IPS-18c (cell line): ENCODE results near the gene IGIP.

Experiments
- H3K4me3 ChIP-seq: 2 replicates; pipeline ENCODE4 v1.7.0; 2013; ENCODE audit warnings: low read depth, mild to moderate bottlenecking, low read length, moderate library complexity; ENCODE audit not compliant: insufficient read depth
- H3K9me3 ChIP-seq: one replicate; pipeline ENCODE4 v1.6.1; 2013; ENCODE audit warnings: mild to moderate bottlenecking, low read length, moderate library complexity; ENCODE audit not compliant: control insufficient read depth, insufficient read depth

The IGIP gene

DNA sequence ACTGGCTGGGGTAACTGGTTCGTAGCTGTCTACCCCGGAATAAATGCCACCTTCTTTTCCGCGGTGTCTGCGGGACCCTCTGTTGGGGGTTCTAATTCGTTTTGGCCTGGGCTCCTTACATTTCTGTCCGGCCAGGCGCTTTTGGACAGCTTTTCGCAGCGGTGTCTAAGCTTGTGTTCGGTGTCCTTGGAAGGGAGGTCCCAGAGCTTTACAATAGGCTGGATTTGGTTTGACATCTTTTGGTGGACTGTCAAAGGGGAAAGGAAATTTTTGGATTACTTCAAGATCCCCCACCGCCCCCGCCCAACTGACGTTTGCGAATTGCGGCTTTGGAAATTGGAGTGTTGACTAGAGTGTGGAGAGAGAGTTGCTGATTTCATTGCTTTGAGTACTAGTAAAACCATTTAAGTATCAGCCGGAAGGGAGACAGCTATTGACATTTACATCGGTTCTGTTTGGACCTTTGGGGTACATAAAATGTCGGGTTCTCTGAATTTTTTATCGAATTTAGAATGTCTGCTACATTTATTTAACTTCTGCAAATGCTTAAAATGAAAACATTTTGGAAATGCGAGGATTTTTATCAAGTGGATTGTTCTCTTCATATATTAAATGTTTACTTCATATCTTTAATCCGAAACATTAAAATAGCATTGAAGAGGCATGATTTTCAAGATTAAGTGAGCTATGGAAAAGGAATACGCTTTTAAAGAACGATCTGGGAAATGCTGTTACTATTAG is 16.5 kb upstream of the IGIP start:
- no peaks in the 10 kb centered on the region for H3K9me3 ChIP-seq
- H3K4me3 ChIP-seq = peak overlapping the region; percentile 86

DNA sequence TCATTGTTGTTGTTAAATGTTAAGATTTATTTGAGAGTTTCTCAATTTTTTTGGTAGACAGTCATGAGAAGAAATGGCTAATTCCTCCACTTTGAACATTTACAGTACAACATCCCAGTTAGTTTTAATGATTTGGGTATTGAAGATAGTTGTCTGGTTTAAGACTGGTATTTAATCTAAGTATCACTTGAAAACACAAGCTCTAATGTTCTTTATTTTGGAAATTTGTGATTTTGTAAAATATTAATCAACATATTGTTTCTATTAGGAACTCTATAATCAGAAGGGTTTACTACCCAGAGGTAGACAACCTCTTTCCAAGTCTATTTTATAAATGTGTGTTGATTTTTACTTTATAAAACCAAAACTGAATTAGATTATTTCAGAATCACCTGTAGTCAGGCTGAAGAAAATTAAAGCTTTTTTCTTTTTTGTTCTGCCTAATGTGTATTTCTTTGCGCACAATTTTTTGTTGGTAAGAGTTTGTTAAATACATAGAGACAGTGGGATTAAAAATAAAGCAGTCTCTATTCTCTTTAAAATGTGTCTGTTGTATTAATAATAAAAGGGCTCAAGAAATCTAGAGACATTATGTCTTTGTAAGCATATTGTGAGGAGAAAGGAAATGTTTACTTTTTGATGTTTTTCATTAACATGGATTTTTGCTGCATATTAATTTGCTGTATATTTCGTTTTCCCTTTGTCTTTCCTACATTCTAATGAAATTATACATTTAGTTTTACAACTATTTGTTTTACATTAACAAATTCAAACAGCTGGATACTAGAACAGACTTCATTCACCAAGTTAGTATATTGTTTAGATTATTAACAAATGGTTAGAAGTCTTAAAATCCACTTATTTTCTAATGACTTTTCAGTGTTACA is 15.7 kb upstream of the IGIP start:
- H3K9me3 ChIP-seq = no peaks in the 10 kb centered on the region
- H3K4me3 ChIP-seq = no peak overlapping the region

DNA sequence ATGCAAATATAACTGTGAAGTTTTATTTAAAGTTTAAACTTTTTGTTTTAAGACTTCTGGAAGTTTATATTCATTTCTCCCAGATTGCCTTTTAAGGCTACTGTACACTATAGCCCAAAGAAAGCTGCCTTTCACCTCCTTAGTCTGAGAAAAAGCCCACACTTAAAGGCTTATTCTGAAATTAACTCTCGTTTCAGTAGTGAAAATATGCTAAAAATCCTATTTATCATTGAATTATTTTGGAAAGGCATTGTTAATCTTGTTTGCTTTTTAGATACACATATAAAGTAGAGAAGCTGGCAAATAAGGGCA is 15.1 kb upstream of the IGIP start:
- Histone ChIP-seq H3K9me3 (no peaks in the 10 kb centered on the region), H3K4me3 (no peak overlapping the region)

DNA sequence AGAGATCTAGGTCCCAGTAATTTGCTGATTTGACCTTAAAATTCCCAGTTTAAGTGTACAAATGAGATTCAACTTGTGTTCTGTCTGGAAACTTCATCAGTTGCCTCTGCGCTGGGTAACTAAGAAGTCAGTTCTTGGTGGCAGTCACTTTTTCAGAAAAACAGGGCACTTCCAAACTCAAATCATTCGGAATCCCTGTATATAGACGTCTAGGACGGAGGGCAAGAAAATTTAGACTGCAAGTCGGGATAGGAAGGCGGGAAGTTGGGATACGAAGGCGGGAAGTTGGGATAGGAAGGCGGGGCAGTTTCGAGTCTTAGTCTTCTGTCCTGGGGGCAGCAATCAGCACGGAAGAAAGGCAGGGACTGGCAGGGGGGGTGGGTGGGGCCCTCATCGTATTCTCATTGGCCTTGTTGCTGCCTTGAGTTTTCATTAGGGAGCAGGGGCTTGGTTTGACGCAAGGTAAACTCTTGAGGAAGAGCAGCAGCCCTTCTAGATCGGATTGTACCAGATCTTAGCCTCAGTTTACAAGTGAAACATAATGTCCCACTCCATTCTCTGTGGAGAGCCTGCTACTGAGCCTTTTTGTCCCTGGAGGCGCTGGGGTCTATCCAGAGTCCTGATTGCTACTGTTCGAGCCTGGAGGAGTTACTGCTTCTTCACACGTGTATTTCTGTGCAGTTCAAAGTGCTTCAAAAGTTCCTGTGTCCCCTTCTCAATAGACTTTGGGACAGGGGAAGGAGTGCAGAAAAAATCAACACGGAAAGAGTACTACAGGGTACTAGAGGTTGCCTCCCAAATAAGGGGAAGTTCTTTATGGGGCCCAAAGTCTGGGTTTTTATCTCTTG is 14.5 kb upstream of the IGIP start:
- Histone ChIP-seq H3K4me3 (no peak overlapping the region), H3K9me3 (no peaks in the 10 kb centered on the region)

DNA sequence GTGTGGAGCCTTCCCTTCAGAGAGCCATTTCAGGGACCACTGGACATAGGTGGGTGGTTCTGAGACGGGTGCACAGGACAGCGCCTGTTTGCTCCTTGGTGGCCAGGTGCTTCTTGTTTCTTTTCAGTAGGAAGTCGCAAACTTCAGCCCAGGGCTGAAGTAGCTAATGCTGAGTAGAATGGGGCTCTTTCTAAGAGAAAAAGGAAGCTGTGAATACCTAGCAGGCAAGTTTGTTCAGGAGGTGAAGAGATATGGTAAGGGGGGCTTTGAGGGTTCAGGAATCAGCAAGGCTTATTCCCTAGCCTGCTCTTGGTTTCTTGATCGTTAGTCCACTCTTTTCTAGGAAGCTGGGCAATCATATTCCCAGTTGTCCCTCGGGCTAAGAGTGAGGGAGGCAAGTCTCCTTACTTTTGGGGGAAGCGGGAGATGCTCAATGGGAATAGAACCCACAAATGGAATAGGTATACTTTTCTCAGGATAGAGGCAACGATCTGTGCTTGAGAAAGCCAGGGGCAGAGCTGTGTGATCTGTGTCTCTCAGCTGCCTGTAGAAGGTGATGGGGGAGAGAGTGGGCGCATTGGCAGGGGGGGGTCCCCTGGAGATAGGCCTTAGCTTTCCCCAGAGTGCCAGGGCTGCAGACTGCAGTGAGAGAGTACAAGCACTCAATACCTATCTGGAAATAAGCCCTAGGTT is 13.7 kb upstream of the IGIP start:
- H3K4me3 ChIP-seq = no peak overlapping the region
- no peaks in the 10 kb centered on the region for H3K9me3 ChIP-seq

DNA sequence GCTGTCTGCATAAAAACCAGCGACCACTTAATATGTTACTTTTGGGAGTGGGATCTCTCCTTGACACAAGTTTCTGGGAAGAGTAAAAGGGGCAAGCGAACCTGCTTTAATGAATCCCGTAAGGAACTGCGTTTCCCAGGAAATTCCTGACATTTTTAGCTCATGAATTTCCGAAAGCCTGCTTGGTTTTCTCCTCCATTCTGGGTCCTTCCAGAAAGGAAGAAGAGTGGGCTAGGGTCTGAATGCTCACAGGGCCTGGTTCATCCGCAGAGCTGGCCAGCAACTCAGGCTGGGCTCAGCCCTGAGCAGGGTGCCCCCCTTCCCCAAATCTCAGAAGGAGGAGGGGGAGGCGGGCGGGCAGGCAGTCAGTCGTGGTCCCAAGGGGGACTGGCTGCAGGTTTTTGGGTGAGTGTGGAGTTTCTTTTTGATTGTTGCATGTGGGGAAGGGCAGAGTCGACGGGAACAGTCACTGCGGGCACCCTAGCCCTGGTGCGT is 13.0 kb upstream of the IGIP start:
- H3K9me3 ChIP-seq = no peaks in the 10 kb centered on the region
- H3K4me3 ChIP-seq = peak overlapping the region; percentile 72

DNA sequence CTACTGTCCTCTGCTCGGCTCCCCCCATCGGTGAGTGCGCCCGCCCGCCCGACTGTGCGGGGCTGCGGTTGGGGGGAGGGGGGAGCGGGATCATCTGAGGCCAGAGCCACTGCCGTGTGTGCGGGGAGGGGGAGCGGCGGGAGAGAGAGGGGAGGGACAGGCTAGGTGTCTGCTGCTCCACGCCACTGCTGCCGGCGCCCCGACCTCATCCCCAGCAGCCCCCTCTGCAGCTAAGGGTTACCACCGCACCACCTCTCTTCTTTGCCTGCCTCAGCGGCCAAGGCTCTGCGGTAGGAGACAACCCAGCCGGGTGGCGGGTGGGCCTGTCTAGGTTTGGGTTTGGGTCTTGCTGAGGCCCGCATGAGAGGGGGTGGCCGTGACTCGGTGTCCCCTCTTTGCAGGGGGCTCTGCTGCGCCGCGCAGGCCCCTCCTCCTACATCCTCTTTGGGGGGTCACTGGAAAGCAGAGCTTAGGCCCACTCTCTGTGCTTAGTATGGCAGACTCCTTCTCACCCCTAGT is 12.5 kb upstream of the IGIP start:
- no peaks in the 10 kb centered on the region for H3K9me3 ChIP-seq
- H3K4me3 ChIP-seq = peak overlapping the region; percentile 72

DNA sequence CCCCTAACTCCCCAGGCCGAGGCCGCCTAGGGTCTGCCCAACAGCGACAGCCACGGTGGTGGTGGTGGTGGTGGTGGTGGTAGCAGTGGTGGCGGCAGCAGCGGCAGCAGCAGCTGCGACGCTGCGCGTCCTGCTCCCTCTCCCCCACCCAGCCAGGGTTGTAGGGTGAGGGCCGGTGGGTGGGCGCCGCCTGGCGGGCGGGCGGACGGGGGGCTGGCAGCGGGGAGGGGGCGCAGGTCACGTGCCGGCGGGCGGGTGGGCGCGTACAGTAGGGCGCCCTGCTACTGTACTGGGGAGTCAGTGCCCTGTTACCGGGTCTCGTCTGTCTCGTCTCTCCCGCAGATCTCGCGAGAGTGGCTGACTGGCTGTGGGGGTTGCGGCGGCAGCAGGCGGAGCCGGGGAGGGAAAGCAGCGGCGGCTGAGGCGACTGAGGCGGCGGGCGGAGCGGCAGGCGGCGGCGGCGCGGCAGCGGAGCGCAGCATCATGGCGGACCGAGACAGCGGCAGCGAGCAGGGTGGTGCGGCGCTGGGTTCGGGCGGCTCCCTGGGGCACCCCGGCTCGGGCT is 12.0 kb upstream of the IGIP start, which contains the start of gene PURA:
Gene PURA, plus strand, starts transcription at position 411 of the 565 bp plus-strand sequence. Its CDS starts 73 bp downstream, at position 484.
- H3K4me3 ChIP-seq = peak within 1 kb of the TSS; percentile 72

DNA sequence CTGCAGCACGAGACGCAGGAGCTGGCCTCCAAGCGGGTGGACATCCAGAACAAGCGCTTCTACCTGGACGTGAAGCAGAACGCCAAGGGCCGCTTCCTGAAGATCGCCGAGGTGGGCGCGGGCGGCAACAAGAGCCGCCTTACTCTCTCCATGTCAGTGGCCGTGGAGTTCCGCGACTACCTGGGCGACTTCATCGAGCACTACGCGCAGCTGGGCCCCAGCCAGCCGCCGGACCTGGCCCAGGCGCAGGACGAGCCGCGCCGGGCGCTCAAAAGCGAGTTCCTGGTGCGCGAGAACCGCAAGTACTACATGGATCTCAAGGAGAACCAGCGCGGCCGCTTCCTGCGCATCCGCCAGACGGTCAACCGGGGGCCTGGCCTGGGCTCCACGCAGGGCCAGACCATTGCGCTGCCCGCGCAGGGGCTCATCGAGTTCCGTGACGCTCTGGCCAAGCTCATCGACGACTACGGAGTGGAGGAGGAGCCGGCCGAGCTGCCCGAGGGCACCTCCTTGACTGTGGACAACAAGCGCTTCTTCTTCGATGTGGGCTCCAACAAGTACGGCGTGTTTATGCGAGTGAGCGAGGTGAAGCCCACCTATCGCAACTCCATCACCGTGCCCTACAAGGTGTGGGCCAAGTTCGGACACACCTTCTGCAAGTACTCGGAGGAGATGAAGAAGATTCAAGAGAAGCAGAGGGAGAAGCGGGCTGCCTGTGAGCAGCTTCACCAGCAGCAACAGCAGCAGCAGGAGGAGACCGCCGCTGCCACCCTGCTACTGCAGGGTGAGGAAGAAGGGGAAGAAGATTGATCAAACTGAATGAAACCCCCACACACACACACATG is 11.2 kb upstream of the IGIP start:
- peak overlapping the region; percentile 72 for H3K4me3 ChIP-seq
- no peaks in the 10 kb centered on the region for H3K9me3 ChIP-seq

More for the DNA sequence above, 12.0 kb upstream of the IGIP start, which contains the start of gene PURA:
- H3K9me3 ChIP-seq = no peaks in the 10 kb centered on the region

DNA sequence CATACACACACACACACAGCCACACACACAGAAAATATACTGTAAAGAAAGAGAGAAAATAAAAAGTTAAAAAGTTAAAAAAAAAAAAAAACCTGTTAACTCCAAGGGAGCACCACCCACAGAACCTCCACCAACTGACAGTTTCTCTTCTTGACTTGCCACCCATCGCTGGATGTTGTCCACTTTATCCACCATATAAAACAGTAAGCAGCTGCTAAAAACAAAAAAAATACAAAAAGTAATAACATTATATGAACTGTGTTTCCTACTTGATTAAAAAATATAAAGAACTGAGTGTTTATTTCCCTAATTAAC is 10.6 kb upstream of the IGIP start:
- H3K4me3 ChIP-seq = peak overlapping the region; percentile 72; the same call in 1 of the 2 replicates
- no peaks in the 10 kb centered on the region for H3K9me3 ChIP-seq

DNA sequence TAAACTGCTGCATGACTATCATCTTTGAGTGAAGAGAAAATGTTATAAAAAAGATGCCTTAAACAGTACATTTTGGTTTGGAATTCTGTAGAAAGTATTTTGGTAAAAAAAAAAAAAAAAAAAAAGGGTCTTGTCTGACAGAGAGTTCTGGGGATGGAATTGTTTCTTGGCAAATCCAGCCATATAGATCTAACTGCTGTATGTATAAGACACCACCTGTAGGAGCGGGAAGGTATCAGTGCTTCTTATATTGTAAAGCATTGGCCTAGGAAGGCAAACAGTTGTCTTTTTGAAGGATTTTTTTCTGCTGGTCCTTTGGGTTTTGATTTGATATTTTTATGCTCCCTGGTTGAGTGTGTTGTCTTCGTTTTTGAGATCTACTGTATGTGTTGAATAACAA is 9.0 kb upstream of the IGIP start:
- Histone ChIP-seq H3K9me3 (no peaks in the 10 kb centered on the region), H3K4me3 (no peak overlapping the region)

DNA sequence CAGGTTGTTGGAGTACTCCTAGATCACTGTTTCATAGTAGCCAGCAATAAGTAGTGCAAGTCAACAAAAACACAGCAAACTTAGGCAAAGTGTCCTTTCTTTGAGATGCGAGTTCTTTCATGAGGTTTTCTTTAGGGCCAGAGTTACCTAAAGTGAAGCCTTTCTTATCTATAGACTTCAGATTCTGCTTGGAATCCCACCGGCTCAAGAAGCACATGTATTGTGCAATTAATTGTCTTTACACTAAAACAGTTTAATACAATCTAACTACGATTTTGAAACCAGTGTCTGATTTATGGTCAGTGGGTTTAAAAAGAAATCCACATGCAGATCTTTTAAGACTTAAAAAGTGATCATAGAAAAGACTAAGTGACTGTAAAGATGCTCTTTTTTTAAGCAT is 8.2 kb upstream of the IGIP start:
- Histone ChIP-seq H3K9me3 (no peaks in the 10 kb centered on the region), H3K4me3 (no peak overlapping the region)

DNA sequence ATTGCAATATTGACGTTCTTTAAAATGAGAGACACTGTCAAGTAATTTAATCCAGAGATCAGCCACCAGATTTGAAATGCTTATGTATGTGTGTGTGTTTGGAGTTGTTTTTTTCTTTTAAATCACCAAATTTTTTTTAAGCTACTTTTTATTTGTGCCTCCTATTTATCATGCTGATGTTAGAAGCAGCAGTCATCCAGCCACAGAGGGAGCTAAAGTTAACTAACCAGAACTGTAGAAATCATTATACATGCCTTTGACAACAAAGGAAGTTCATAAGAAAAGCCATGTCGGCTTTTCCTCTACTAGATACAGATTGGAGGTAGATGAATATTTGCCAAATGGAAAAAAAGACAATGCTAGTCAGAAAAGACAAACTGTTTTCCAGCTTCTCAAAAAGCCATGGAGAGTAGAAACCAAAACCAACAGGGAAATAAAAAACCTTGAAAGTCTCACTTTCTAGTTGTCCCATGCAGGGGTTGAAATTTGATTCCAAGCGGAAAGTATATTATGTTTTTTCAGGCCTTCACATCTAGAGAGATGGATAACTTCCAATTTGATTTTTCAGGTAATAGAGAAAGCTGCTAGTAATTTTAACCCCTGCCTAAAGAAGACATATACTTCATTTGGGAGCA is 7.3 kb upstream of the IGIP start:
- Histone ChIP-seq H3K9me3 (no peaks in the 10 kb centered on the region), H3K4me3 (no peak overlapping the region)

DNA sequence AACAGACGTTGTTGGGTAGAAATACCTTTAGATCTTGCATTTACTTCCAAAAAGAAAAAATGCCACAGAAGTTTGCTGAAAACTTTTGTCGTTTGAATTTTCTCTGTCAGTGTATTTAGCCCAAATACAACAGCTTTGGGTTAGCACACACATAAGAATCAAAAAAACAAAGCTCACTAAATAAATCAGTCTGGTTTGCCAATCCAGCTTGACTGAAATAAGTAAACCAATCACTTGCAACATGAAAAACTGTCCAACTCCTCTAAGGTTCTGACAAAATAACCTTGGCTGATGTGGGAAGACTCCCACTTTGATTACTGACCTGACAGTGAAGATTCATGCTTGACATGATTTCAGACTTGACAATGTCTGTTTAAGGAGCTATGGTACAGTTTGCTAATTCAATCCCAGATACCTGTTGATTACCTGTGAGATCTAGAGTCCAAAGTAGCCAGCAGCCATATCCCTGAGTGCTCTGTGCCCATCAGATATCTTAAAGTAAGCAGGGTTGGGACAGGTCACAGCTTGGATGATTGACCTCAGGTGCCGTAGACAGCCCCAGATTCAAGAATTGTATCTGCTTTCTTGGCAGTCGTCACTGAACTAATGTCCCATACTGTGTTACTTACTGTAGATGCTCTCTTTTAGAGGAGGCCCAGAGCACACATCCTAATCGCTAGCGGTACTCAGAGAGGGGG is 727 bp downstream of the IGIP start:
- no peak overlapping the region for H3K4me3 ChIP-seq
- no peaks in the 10 kb centered on the region for H3K9me3 ChIP-seq

DNA sequence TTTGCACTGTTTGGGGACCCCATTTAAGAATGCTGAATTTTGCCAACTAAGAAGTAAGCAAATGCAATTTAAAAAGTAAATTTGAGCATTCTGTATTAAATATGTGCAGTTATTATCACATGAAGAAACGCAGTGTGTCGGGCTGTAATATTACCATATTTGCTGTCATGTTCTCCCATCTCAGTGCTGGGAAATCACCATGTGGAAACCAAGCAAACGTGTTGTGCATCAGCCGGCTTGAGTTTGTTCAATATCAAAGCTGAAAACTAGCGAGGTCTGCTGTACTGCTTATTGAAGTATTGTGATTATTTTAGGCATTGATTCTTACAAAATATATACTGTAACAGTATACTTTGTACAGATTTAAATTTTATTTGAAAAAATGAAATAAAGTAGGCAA is 2.6 kb downstream of the IGIP start:
- no peaks in the 10 kb centered on the region for H3K9me3 ChIP-seq

More for the DNA sequence above, 2.6 kb downstream of the IGIP start:
- no peak overlapping the region for H3K4me3 ChIP-seq
